Body of pancreas (tissue), 4 donors: ENCODE data around the gene PEMT.

ENCODE experiments used
- POLR2A ChIP-seq, 3 donors: fragments of 450-650 bp; IDR thresholded peaks; one replicate each; pipeline ENCODE4 v1.6.1; 2016; ENCODE audit warnings: antibody characterized with exemption in 3 of 3, mild to moderate bottlenecking in 2 of 3
- TF ChIP-seq, protein P1 (sequence below), 7 experiments: fragments of 450-650 bp in 4 of 7; fragments of 200-600 bp in 3 of 7; sonication (generic) in 3 of 7; IDR thresholded peaks; one replicate each; pipeline ENCODE4 v1.5.1; 2016 to 2019; ENCODE audit warnings: antibody characterized with exemption in 7 of 7

- TF ChIP-seq POLR2A (IDR thresholded peaks at IDR 0.05), result no peak
- TF ChIP-seq, protein P1, sequence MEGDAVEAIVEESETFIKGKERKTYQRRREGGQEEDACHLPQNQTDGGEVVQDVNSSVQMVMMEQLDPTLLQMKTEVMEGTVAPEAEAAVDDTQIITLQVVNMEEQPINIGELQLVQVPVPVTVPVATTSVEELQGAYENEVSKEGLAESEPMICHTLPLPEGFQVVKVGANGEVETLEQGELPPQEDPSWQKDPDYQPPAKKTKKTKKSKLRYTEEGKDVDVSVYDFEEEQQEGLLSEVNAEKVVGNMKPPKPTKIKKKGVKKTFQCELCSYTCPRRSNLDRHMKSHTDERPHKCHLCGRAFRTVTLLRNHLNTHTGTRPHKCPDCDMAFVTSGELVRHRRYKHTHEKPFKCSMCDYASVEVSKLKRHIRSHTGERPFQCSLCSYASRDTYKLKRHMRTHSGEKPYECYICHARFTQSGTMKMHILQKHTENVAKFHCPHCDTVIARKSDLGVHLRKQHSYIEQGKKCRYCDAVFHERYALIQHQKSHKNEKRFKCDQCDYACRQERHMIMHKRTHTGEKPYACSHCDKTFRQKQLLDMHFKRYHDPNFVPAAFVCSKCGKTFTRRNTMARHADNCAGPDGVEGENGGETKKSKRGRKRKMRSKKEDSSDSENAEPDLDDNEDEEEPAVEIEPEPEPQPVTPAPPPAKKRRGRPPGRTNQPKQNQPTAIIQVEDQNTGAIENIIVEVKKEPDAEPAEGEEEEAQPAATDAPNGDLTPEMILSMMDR (IDR thresholded peaks at IDR 0.05), result no peak
These were observed 32.4 kb upstream of the PEMT start for GRCh38 chr17:17623904-17624303.
